ENCODE data around the gene HYDIN. TPM values are rescaled to one million over a fixed set of nuclear protein-coding genes. Genes with fewer than 3 reads are reported as not detected.
A peak's percentile ranks its signal among the peaks of the same experiment; 100 is the strongest.
"Not testable (repeated sequence)": the region's sequence is repeated elsewhere in the genome, so short reads cannot be mapped to it uniquely, and the experiment has no call there.

The HYDIN gene
- total RNA-seq, 1 donor from 2014 or later = not detected

- no peak for DNase-seq (ENCODE audit: low read depth in 2 of 2)
Measured at GRCh38 chr16:71226229-71227141, 4.0 kb downstream of the HYDIN start.

GRCh38 chr16:71225145-71225544, 5.4 kb downstream of the HYDIN start:
- no peak for DNase-seq (ENCODE audit: low read depth in 2 of 2)

DNA sequence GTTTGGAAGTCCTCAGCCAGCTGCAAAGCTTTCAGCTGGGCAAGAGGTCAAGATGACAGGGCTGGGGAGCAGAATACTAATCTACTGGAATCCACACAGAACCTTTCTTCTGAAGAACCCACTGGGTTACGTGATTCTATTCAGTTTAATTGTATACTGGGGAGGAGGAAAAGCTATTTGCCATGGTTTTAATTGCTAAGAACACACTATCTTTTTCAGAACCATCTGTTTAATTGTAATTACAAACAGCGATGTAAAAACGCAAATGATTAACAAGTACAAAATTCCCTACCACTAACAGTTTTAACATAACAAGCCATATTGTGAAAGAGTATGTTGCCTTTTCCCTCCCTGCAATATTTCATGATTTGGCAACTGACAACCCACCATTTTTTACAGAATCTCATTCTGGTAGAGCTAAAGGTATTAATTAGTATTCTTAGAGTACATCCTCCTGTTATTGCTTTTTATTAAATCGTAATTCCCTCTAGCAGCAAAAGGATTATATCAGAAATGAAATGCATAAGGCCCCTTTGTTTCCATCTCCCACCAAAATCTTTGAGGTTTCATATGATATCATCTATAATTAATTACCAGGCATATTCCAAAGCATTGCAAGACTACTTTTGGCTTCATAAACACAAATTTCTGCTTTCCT, 12.1 kb downstream of the HYDIN start:
- DNase-seq (ENCODE audit: low read depth in 2 of 2) = no peak

DNA sequence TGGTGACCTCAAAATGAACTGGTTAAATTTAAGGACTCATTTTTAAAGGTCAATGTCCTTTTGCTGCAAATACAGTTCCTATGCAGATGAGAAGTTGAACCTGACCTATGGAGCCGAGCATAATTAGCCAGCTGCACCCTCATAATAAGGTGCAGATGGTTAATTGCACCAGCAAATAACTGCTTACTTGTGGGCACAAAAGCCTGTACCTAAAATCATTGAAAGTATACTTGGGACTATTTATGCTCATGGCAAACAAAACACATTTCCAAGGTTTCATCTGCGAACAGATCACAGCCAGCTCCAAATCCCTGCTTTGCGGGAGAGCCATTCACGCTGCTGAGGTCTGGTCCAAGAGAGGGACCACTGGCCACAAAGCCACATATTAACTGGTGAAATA, 13.0 kb downstream of the HYDIN start:
- no peak for DNase-seq (ENCODE audit: low read depth in 2 of 2)

- DNase-seq (ENCODE audit: low read depth in 2 of 2) = no peak
Measured at GRCh38 chr16:71216714-71217113, 13.8 kb downstream of the HYDIN start.

- peak in 1 of 2 donors; percentile 10 for DNase-seq (ENCODE audit: low read depth in 2 of 2)
Measured at GRCh38 chr16:71214746-71215381, 15.7 kb downstream of the HYDIN start.

DNA sequence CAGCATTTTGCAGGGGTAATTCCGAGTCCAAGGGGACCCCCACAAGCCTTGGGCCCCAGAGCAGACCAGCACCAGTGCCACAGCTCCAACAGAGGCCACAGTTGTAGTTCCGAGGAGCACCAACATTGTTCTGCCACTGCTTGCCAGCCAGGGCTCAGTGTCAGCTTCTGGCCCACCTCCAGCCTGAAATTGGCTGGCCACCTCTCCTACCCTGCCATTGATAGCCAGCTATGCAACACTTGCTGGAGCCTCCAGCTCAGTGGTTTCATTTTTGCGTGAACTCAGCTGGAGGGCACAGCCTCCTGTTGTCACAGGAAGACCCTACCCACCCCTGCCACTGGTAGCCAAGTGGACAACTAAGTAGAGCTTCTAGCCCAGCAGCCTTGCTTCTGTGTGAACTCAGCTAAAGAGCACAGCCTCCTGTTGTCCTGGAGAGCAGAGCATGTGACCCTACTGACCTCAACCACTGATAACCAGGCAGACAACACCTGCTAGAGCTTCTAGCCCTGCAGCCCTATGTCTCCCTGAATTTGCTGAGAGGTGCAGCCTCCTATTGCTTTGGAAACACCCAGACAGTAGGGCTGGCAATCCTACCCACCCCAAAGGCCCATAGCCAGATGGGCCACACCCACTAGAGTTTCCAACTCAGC, 24.9 kb downstream of the HYDIN start:
- no peak for DNase-seq (ENCODE audit: low read depth in 2 of 2)

DNA sequence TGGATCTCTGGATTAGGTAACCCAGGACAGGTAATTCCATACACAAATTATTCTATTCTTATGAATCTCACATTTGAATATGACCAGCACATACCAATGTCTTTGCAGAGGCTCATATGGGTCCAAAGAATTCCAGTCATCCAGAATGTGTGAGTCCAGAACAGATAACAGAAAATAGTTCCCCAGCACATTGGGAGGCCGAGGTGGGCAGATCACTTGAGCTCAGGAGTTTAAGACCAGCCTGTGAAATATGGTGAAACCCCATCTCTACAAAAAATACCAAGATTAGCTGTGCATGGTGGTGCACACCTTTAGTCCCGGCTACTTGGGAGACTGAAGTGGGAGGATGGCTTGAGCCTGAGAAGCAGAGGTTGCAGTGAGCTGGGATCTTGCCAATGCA, 26.9 kb downstream of the HYDIN start:
- no peak for DNase-seq (ENCODE audit: low read depth in 2 of 2)

DNA sequence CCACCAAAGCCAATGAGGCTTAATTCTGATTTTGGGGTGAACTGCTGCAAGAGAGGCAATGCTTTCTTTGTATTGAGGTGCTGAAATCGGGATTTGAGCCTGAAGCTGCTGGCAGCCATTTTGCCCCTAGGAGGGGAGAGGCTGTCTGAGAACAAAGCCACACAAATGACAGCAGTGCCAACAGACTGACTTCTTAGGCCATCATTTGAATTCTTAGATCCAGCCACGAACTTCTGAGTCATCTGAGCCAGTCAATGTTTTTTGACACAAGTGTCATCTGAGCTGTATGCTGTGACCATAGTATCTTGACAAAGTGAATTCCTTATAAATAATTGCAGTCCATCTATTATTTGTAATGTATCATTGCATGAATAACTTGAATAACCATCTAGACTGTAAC, 29.0 kb downstream of the HYDIN start:
- DNase-seq (ENCODE audit: low read depth in 2 of 2) = no peak

DNA sequence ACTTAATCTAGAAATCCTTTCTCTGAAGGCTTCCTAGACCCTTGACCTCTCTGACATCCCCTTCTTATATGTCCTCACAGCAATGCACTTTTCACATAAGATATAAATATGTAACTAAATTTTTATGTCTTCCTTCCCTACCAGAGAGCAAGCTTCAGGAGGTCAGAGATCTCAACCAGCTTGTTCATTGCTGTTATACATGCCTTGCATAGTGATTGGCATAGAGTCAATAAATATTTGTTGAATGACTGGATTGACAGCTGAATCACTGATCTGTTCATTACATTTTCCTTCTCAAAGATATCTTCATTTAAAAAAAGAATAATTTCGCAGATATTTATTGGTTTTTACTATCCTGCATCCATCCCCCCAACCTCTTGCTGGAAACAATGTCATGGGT, 29.5 kb downstream of the HYDIN start:
- no peak for DNase-seq (ENCODE audit: low read depth in 2 of 2)

- no peak for DNase-seq (ENCODE audit: low read depth in 2 of 2)
Measured at GRCh38 chr16:71198408-71198807, 32.1 kb downstream of the HYDIN start.

- DNase-seq (ENCODE audit: low read depth in 2 of 2) = no peak
Measured at GRCh38 chr16:71192387-71192786, 38.1 kb downstream of the HYDIN start.

DNA sequence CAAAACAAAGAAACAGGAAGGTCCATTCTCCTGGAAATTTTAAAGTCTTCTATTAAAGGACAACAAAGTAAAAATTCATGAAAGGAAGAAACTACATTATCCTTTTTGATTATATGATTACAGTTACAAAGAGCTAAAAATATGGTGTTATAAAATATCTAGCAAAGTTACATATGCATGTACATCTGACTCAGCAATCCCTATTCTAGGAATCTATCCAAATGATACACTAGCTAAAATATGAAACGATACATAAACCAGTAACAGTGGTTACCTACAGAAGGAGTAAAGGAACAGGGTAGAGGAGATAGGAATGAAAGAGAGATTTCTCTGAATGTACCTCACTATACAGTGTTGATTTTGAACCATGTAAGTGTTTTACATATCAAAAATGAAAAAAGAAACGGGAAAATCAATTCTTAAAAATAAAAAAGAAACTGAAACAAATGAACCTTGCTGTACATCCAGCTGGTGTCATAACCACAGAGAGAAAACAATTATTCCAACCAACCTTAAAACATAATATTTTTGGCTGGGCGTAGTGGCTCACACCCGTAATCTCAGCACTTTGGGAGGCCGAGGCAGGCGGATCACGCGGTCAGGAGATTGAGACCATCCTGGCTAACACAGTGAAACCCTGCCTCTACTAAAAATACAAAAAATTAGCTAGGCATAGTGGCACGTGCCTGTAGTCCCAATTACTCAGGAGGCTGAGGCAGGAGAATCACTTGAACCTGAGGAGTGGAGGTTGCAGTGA, 41.4 kb downstream of the HYDIN start:
- no peak for DNase-seq (ENCODE audit: low read depth in 2 of 2)

DNA sequence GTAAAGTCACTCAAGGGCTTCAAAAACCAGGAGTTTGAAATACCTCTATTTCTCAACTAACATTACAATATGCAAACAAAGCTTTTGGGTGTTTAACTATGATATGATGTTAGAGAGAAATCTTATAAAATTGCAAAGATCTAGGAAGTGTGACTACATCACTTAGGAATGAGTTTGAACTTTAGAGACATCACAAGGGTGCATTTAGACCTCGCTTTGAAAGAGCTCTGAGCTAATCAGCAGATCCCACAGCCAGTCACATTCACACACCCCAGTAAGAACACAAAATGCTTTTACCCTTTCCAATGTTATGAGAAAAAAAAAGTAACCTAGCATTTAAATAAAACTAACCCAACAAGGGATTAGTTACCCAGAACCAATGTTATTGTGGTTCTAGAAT, 45.2 kb downstream of the HYDIN start:
- no peak for DNase-seq (ENCODE audit: low read depth in 2 of 2)

GRCh38 chr16:71179569-71179968, 51.0 kb downstream of the HYDIN start:
- DNase-seq (ENCODE audit: low read depth in 2 of 2) = no peak

DNA sequence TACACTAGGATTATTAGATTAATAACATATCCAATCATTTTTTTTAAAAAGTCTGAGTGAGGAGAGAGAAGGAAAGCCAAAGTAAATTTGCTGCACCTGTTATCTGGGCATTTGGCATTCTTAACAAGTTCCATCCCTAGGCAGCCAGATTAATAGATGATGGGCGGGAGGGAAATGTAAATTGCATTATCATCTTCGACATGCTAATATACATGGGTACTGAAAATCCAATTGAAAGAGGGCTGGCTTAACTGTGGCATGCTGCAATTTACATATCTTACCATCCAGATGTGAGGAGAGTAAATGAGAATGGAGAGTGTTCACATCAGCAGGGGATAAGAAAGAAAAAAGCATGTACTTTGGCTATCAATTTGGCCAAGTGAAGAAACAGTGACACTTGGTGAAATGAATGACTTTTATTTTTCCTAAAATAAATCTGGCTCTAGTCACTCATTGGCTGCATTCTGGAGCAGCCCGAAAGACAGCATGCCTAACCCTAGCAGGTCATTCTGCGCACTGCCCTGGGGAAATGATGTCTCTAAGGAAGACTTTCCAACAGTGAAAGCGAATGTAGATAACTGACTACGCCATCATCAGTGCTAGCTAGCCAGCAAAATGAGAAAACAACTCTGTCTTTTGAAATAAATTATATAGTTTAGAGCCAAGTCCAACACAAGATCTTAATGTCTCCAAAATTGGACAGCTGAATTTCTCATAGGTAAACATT, 57.9 kb downstream of the HYDIN start:
- no peak for DNase-seq (ENCODE audit: low read depth in 2 of 2)

GRCh38 chr16:71161007-71161406, 69.5 kb downstream of the HYDIN start:
- not testable (repeated sequence) for DNase-seq (ENCODE audit: low read depth in 2 of 2)

- not testable (repeated sequence) for DNase-seq (ENCODE audit: low read depth in 2 of 2)
Measured at GRCh38 chr16:71157278-71157677, 73.2 kb downstream of the HYDIN start.

DNA sequence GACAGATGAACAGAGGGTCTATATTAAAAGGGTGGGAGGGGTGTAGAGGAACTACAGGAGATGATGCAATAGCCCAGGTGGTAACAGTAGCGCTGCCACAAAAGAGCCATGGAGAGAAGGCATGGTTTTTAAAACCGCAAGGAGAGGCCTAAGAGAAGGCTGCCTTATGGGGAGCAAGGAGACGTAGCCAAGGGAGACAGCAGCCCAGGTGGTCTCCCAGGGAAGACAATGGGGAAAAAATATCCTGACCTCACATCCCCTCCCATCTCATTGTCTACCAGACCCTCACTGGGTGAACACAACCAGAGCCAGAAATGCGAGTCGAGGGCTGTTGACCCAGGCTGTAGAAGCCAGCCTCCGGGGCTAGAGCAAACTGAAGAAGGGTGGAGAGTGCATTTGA, 77.2 kb downstream of the HYDIN start:
- DNase-seq (ENCODE audit: low read depth in 2 of 2) = not testable (repeated sequence)

DNA sequence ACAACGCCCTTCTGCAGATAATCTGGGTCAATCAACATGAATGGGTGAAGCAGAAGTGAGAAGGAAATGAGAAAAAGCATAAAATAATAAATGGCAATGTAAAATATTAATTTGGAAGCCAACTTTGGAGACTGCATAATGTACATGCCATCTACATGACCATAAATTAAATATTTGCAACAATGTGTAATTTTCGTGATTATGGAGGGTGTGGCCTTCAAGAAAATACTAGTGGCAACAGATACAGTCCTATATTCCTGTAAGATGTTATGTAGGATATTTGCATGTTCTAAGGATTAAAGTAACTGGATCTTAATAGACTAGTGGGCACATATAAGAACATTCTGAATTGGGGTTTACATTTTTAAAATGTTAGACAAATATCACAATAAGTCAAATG, 78.9 kb downstream of the HYDIN start:
- DNase-seq (ENCODE audit: low read depth in 2 of 2) = not testable (repeated sequence)

All from dermis microvascular lymphatic vessel endothelial cell (primary cell).